Mucosa of stomach (tissue), 1 donor: ENCODE measurements around the gene TMEM54.

ENCODE experiments used
- H3K27me3 ChIP-seq: one replicate; pipeline ENCODE4 v1.7.0; 2013; ENCODE audit warnings: mild to moderate bottlenecking, low read length; ENCODE audit not compliant: control insufficient read depth, insufficient read depth
- H3K36me3 ChIP-seq: one replicate; pipeline ENCODE4 v1.7.0; 2013; ENCODE audit warnings: low read length; ENCODE audit not compliant: control insufficient read depth, insufficient read depth
- H3K4me1 ChIP-seq: one replicate; pipeline ENCODE4 v1.7.0; 2013; ENCODE audit warnings: mild to moderate bottlenecking, low read length; ENCODE audit not compliant: control insufficient read depth, insufficient read depth
- H3K4me3 ChIP-seq: one replicate; pipeline ENCODE4 v1.7.0; 2013; ENCODE audit warnings: low read length
- H3K9ac ChIP-seq: one replicate; pipeline ENCODE4 v1.7.0; 2013; ENCODE audit warnings: mild to moderate bottlenecking, low read length, moderate library complexity
- H3K9me3 ChIP-seq: one replicate; pipeline ENCODE4 v1.7.0; 2013; ENCODE audit warnings: mild to moderate bottlenecking, low read length, moderate library complexity; ENCODE audit not compliant: control insufficient read depth
- donor health status: Pancreatic carcinoma.

The TMEM54 gene, protein sequence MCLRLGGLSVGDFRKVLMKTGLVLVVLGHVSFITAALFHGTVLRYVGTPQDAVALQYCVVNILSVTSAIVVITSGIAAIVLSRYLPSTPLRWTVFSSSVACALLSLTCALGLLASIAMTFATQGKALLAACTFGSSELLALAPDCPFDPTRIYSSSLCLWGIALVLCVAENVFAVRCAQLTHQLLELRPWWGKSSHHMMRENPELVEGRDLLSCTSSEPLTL

DNA sequence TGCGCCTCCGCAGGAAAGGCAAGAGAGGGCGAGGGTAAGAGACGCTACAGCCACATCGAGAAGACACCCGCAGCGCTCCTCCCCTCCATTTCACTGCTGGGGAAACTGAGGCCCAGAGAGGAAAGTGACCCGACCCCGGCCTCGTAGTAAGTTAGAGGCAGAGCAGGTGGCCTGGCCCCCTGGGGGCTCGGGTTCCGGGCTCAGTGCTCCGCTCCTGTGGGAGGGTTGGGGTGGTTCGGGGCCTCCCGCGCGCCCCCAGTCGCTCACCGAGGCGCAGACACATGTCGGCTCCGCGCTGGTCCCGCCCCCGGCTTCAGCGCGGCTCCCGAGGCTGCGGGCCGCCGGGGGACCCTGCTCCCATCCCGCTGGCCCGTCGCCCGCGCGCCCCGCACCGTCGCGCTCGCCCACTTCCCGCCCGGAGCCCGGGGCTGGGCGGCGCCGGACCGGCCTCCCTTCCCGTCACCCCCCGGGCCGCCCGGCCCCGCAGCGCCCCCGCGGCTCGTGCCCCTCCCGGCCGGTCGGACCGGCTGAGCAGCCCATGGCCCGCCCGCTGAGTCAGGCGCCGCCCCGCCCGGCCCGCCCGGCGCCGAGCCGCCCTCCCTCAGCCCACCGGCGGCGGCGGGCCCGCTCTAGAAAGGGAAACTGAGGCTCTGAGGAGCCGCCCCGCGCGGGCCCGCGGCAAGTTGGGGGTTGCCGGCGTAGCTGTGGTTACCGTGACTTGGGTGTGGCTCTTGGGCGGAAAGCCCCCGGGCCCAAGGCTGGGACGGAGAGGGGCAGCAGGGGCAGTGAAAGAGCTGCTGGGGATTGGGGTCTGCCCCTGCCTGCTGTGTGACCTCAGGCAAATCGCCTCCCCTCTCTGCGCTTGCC, at the start of gene TMEM54:
Gene TMEM54 (minus strand): TSS at position 434 of the 867 bp plus-strand sequence. CDS start 151 bp downstream, at position 283.
- Histone ChIP-seq H3K27me3 (no peaks in the 10 kb centered on the region), H3K4me1 (peaks cover 44% of the 10 kb centered on the region), H3K4me3 (peak within 1 kb of the TSS; percentile 95), H3K9me3 (no peaks in the 10 kb centered on the region), H3K9ac (peak within 1 kb of the TSS; percentile 94), H3K36me3 (no peaks in the 10 kb centered on the region)

GRCh38 chr1:32949519-32949918, 48.3 kb upstream of the TMEM54 start:
- Histone ChIP-seq H3K9ac (no peak overlapping the region), H3K4me3 (no peak overlapping the region), H3K36me3 (no peaks in the 10 kb centered on the region), H3K27me3 (no peaks in the 10 kb centered on the region), H3K4me1 (peaks cover 18% of the 10 kb centered on the region), H3K9me3 (no peaks in the 10 kb centered on the region)

DNA sequence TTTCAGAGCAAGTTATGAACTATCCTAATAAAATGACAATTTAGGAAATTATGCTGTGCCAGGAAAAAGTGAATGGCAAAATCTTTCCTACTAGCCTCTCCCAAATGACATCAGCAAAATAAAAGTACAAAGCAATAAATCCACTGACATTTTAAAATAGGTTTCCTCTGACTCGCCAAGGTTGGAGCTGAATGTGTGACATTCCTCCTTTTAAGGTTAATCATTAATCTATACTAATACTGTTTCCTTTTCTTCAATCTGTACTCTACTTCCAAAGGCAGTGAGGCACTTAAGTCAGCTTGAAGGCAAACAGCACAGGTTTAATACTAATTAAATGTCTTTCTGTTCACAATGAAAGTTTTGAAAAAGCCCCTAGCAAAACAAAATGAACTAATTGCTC, 47.7 kb upstream of the TMEM54 start:
- Histone ChIP-seq H3K27me3 (no peaks in the 10 kb centered on the region), H3K9ac (peak overlapping the region; percentile 31), H3K4me3 (no peak overlapping the region), H3K9me3 (no peaks in the 10 kb centered on the region), H3K36me3 (no peaks in the 10 kb centered on the region), H3K4me1 (peaks cover 18% of the 10 kb centered on the region)

- H3K4me1 ChIP-seq, result peaks cover 18% of the 10 kb centered on the region
- no peaks in the 10 kb centered on the region for H3K27me3 ChIP-seq
- no peaks in the 10 kb centered on the region for H3K9me3 ChIP-seq
- H3K36me3 ChIP-seq, result no peaks in the 10 kb centered on the region
- H3K9ac ChIP-seq, result no peak overlapping the region
- H3K4me3 ChIP-seq, result no peak overlapping the region
Observed at GRCh38 chr1:32948390-32948722, 47.2 kb upstream of the TMEM54 start.

GRCh38 chr1:32947669-32948389, 46.6 kb upstream of the TMEM54 start:
- H3K9me3 ChIP-seq, result no peaks in the 10 kb centered on the region
- no peak overlapping the region for H3K9ac ChIP-seq
- H3K4me3 ChIP-seq, result no peak overlapping the region
- H3K4me1 ChIP-seq, result peaks cover 18% of the 10 kb centered on the region
- H3K36me3 ChIP-seq, result no peaks in the 10 kb centered on the region
- H3K27me3 ChIP-seq, result no peaks in the 10 kb centered on the region

- Histone ChIP-seq H3K9me3 (no peaks in the 10 kb centered on the region), H3K9ac (no peak overlapping the region), H3K36me3 (no peaks in the 10 kb centered on the region), H3K4me1 (peaks cover 18% of the 10 kb centered on the region), H3K27me3 (no peaks in the 10 kb centered on the region), H3K4me3 (no peak overlapping the region)
Observed at GRCh38 chr1:32946413-32946812, 45.2 kb upstream of the TMEM54 start.

DNA sequence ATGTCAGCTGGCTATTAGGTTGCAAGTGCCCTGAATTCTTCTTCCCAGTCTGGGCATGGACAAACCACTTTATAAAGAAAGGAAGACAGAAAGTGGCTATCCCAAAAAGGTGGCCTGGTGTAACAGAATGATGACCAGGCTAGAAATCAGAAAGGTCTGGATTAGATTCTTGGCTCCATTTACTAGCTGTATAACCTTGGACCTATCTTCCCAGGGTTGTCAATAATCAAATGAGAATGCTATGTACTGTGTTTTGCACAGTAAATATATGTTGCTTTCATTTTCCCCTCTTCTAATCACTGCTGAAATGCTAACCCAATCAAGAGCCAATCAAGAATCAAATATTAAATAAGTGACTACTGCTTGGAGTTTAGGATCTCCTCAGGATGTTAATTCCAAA, 43.0 kb upstream of the TMEM54 start:
- Histone ChIP-seq H3K4me1 (peaks cover 30% of the 10 kb centered on the region), H3K4me3 (no peak overlapping the region), H3K27me3 (no peaks in the 10 kb centered on the region), H3K9me3 (no peaks in the 10 kb centered on the region), H3K9ac (no peak overlapping the region), H3K36me3 (no peaks in the 10 kb centered on the region)

- Histone ChIP-seq H3K9ac (no peak overlapping the region), H3K4me1 (peaks cover 17% of the 10 kb centered on the region), H3K4me3 (no peak overlapping the region), H3K27me3 (no peaks in the 10 kb centered on the region), H3K9me3 (no peaks in the 10 kb centered on the region), H3K36me3 (no peaks in the 10 kb centered on the region)
Observed at GRCh38 chr1:32939655-32940371, 38.6 kb upstream of the TMEM54 start.

- no peak overlapping the region for H3K4me3 ChIP-seq
- no peaks in the 10 kb centered on the region for H3K36me3 ChIP-seq
- H3K27me3 ChIP-seq, result no peaks in the 10 kb centered on the region
- no peak overlapping the region for H3K9ac ChIP-seq
- peaks cover 31% of the 10 kb centered on the region for H3K4me1 ChIP-seq
- no peaks in the 10 kb centered on the region for H3K9me3 ChIP-seq
Observed at GRCh38 chr1:32937061-32937460, 35.9 kb upstream of the TMEM54 start.

- Histone ChIP-seq H3K27me3 (no peaks in the 10 kb centered on the region), H3K4me3 (no peak overlapping the region), H3K9ac (no peak overlapping the region), H3K9me3 (no peaks in the 10 kb centered on the region), H3K4me1 (peaks cover 16% of the 10 kb centered on the region), H3K36me3 (no peaks in the 10 kb centered on the region)
Observed at GRCh38 chr1:32934535-32934934, 33.3 kb upstream of the TMEM54 start.

DNA sequence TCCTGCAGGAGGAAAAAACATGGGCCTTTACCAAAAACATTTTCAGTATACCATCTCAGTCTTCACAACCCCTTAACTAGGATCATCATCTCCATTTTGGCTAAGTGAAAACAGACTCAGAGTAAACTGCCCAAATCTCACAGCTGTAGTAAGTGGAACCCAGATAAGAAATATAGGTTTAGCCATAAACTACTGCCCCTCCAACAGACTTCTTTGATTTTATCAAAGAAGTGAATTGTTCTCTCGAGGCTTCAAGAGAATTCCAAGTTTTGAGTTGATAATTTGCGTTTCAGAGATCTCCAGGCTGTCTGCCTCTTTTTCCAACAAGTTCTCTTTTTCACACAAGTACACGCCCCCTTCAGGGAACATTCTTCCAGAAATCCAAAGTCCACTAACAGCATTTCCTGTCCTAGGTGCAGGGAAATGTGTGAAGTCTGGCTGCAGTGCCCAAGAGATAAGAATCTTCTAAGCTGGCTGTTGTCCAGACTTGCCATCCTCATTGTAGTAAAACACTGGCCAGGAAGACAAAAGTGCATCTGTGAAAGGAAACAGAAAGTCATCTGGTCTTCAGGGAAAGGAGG, 32.6 kb upstream of the TMEM54 start:
- Histone ChIP-seq H3K27me3 (no peaks in the 10 kb centered on the region), H3K9me3 (no peaks in the 10 kb centered on the region), H3K9ac (peak overlapping the region; percentile 35), H3K4me3 (no peak overlapping the region), H3K36me3 (no peaks in the 10 kb centered on the region), H3K4me1 (peaks cover 14% of the 10 kb centered on the region)
